Measurements from ENCODE around the gene GINS1. TPM values are rescaled to one million over a fixed set of nuclear protein-coding genes. Genes with fewer than 3 reads are reported as not detected.

GINS1 gene
- total RNA-seq, 1 experiment from 2014 or later, result 30.4 TPM

GRCh38 chr20:25364180-25364788, 43.2 kb upstream of the GINS1 start (continued):
- TF ChIP-seq REST (IDR thresholded peaks at IDR 0.05; ENCODE audit: low read depth) (no peak), ZNF274 (IDR thresholded peaks at IDR 0.05; ENCODE audit: low read depth, low read length) (no peak), YY1 (IDR thresholded peaks at IDR 0.05; ENCODE audit: extremely low read depth, insufficient replicate concordance, low read depth, low read length) (no peak)

DNA sequence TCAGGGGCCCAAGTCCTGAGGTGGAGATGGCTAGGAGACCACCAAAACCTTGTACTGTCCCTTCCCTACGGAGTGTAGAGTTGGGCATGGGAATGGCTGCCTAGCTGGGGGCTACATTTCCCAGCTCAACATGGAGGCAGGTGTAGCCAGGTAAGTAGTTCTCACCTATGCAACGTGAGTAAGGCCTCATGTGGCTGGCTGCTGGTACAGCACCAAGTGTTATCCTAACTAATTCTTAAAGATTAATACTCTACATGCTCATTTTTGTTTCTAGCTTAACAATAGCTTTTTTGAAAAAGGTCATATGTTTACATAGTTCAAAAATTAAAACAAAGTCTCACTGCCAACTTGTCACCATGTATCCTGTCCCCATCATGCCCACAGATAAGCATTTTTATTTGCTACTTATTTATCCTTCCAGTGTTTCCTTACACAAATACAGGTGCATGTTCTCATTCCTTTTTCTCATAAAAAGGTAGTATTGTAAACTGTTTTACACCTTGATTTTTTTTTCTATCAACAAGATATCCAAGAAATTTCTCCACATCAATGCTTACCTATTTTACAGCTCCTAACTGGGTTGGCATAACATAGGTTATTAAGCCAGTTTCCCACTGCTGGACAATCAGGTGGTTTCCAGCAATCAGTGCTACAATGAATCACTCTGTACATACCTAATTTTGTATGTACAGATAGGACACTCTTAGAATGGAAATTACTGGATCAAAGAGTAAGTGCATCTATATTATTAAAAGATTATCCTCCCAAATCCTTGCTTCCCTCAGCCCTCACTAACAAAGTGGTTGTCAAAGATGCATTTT, 42.4 kb upstream of the GINS1 start:
- no peaks in the 10 kb centered on the region for H3K9me2 ChIP-seq (ENCODE audit: insufficient read depth)
- ChIA-PET CTCF (no interaction called here), RAD21 (ENCODE audit: low non-redundant PET in 1 of 2, low total read pairs in 2 of 2, uncharacterized antibody in 2 of 2, unreplicated experiment in 2 of 2) (no interaction called here), POLR2A (no interaction called here)
- H3K36me3 ChIP-seq (ENCODE audit: control insufficient read depth in 1 of 2, insufficient read depth in 2 of 2, low read length in 2 of 2), result no peaks in the 10 kb centered on the region
- no peak overlapping the region for H3K4me3 ChIP-seq (replicated peaks in 1 of 2; ENCODE audit: low read depth in 1 of 2, low read length in 2 of 2)
- H3K4me2 ChIP-seq (ENCODE audit: low read length), result no peak overlapping the region
- H3K9ac ChIP-seq (ENCODE audit: low read length), result no peak overlapping the region
- no peaks in the 10 kb centered on the region; the same call in 1 of the 2 replicates for H3K79me2 ChIP-seq (ENCODE audit: insufficient read depth, low read length)
- no peak overlapping the region for H3K27ac ChIP-seq (ENCODE audit: low read depth, low read length)
- no peak overlapping the region for H2AFZ ChIP-seq (ENCODE audit: low read depth, low read length, poor library complexity, severe bottlenecking)
- intact Hi-C loops (cut with micrococcal nuclease), result no loop called here
- DNase-seq (ENCODE audit: low read depth, low spot score) (no peak), ATAC-seq (peak; percentile 40; the same call in 1 of the 2 replicates)
- H3K4me1 ChIP-seq (ENCODE audit: control insufficient read depth in 1 of 2, insufficient read depth in 2 of 2, low read length in 2 of 2), result peaks cover 12 to 29% of the 10 kb centered on the region in 2 experiments
- BruUV-seq (replicated peaks), result no TSS peak
- H3K9me3 ChIP-seq (ENCODE audit: control insufficient read depth in 1 of 2, insufficient read depth in 1 of 2, low read depth in 1 of 2, low read length in 2 of 2), result peaks cover 0 to 6% of the 10 kb centered on the region in 2 experiments; a peak in 1 of 4 replicates
- H3K27me3 ChIP-seq (ENCODE audit: insufficient read depth, low read length), result no peaks in the 10 kb centered on the region
- H4K20me1 ChIP-seq (ENCODE audit: insufficient read depth), result no peaks in the 10 kb centered on the region
- TF ChIP-seq CTCF (IDR thresholded peaks at IDR 0.05 in 2 of 3, conservative IDR thresholded peaks at IDR 0.05 in 1 of 3; ENCODE audit: borderline replicate concordance in 1 of 3, insufficient read depth in 1 of 3, low read depth in 2 of 3, low read length in 2 of 3) (no peak), CEBPB (IDR thresholded peaks at IDR 0.05; ENCODE audit: low read depth) (no peak), POLR2A (IDR thresholded peaks at IDR 0.05; ENCODE audit: borderline replicate concordance, extremely low read depth, insufficient read depth, insufficient read length) (no peak), FOSL1 (IDR thresholded peaks at IDR 0.05; ENCODE audit: low read depth) (no peak), EGR1 (IDR thresholded peaks at IDR 0.05; ENCODE audit: low read depth) (no peak), JUND (IDR thresholded peaks at IDR 0.05) (no peak), SIN3A (IDR thresholded peaks at IDR 0.05; ENCODE audit: low read depth) (no peak), TCF7L2 (IDR thresholded peaks at IDR 0.05; ENCODE audit: borderline replicate concordance, extremely low read depth, insufficient read depth, insufficient read length) (no peak), SP1 (IDR thresholded peaks at IDR 0.05; ENCODE audit: low read depth) (no peak), POLR2AphosphoS5 (IDR thresholded peaks at IDR 0.05; ENCODE audit: low read depth, low read length) (no peak), SRF (IDR thresholded peaks at IDR 0.05; ENCODE audit: low read depth) (no peak)
- TF ChIP-seq, protein P1, sequence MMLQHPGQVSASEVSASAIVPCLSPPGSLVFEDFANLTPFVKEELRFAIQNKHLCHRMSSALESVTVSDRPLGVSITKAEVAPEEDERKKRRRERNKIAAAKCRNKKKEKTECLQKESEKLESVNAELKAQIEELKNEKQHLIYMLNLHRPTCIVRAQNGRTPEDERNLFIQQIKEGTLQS (IDR thresholded peaks at IDR 0.05), result no peak

Measured in HCT116 (cell line).